ENCODE data around the gene PLEKHM1. TPM values are rescaled to one million over a fixed set of nuclear protein-coding genes. Genes with fewer than 3 reads are reported as not detected.

The PLEKHM1 gene
- total and polyA plus RNA-seq, 2 donors (not counting 3 experiments of a cell fraction or from before 2014, with no cell fraction given): 29.7 to 52.0 TPM

GRCh38 chr17:45436161-45436560 is 54.4 kb downstream of the PLEKHM1 start:
- Histone ChIP-seq H3K4me3 (replicated peaks in 1 of 3; ENCODE audit: insufficient read depth in 1 of 3, low read depth in 1 of 3, low read length in 3 of 3) (no peak overlapping the region), H3K4me1 (ENCODE audit: control insufficient read depth, extremely low read depth, insufficient read depth, low read length) (peaks cover 14% of the 10 kb centered on the region), H3K9me3 (replicated peaks; ENCODE audit: control insufficient read depth, insufficient read depth, low read length) (no peaks in the 10 kb centered on the region), H3K36me3 (ENCODE audit: control insufficient read depth in 2 of 2, extremely low read depth in 1 of 2, insufficient read depth in 2 of 2, low read length in 2 of 2) (peaks cover 0 to 4% of the 10 kb centered on the region in 2 experiments), H3K9ac (replicated peaks; ENCODE audit: extremely low read depth, insufficient read depth, low read length) (no peak overlapping the region), H3K9me1 (replicated peaks; ENCODE audit: control insufficient read depth, extremely low read depth, insufficient read depth, low read length) (no peaks in the 10 kb centered on the region), H3K79me2 (ENCODE audit: control insufficient read depth, insufficient read depth, low read length) (no peaks in the 10 kb centered on the region), H3K27me3 (ENCODE audit: control insufficient read depth in 2 of 2, insufficient read depth in 2 of 2, low read length in 2 of 2) (no peaks in the 10 kb centered on the region), H3K27ac (ENCODE audit: insufficient read depth, low read depth, low read length) (no peak overlapping the region), H3K4me2 (ENCODE audit: insufficient read depth, low read length) (no peak overlapping the region), H4K20me1 (replicated peaks; ENCODE audit: control insufficient read depth, extremely low read depth, insufficient read depth, low read length) (no peaks in the 10 kb centered on the region), H2AFZ (ENCODE audit: low read depth, low read length) (no peak overlapping the region)
- dilution Hi-C loops (cut with MboI; ENCODE audit: extremely low pct_ligation_motif_present, low sequenced_read_pairs): no loop called here
- DNase-seq (ENCODE audit: low read depth, low spot score) (no peak), FAIRE-seq (no peak)
- TF ChIP-seq MAX (IDR thresholded peaks at IDR 0.05; ENCODE audit: insufficient read depth, insufficient read length) (no peak), POLR2AphosphoS5 (IDR thresholded peaks at IDR 0.05; ENCODE audit: insufficient read depth, low read depth, low read length) (no peak), JUN (IDR thresholded peaks at IDR 0.05; ENCODE audit: borderline replicate concordance, insufficient read depth, insufficient read length, low read depth) (no peak)
- intact Hi-C loops (cut with micrococcal nuclease): no loop called here
- POLR2A ChIA-PET: no interaction called here
- BruUV-seq (replicated peaks): no TSS peak
- CTCF ChIA-PET: no interaction called here

- Histone ChIP-seq H4K20me1 (replicated peaks; ENCODE audit: control insufficient read depth, extremely low read depth, insufficient read depth, low read length) (no peaks in the 10 kb centered on the region), H2AFZ (ENCODE audit: low read depth, low read length) (no peak overlapping the region), H3K9me1 (replicated peaks; ENCODE audit: control insufficient read depth, extremely low read depth, insufficient read depth, low read length) (no peaks in the 10 kb centered on the region), H3K27me3 (ENCODE audit: control insufficient read depth in 2 of 2, insufficient read depth in 2 of 2, low read length in 2 of 2) (no peaks in the 10 kb centered on the region), H3K4me2 (ENCODE audit: insufficient read depth, low read length) (no peak overlapping the region), H3K4me1 (ENCODE audit: control insufficient read depth, extremely low read depth, insufficient read depth, low read length) (peaks cover 8% of the 10 kb centered on the region), H3K4me3 (replicated peaks in 1 of 3; ENCODE audit: insufficient read depth in 1 of 3, low read depth in 1 of 3, low read length in 3 of 3) (no peak overlapping the region), H3K27ac (ENCODE audit: insufficient read depth, low read depth, low read length) (no peak overlapping the region), H3K36me3 (ENCODE audit: control insufficient read depth in 2 of 2, extremely low read depth in 1 of 2, insufficient read depth in 2 of 2, low read length in 2 of 2) (peaks cover 0 to 4% of the 10 kb centered on the region in 2 experiments), H3K79me2 (ENCODE audit: control insufficient read depth, insufficient read depth, low read length) (no peaks in the 10 kb centered on the region), H3K9me3 (replicated peaks; ENCODE audit: control insufficient read depth, insufficient read depth, low read length) (no peaks in the 10 kb centered on the region), H3K9ac (replicated peaks; ENCODE audit: extremely low read depth, insufficient read depth, low read length) (no peak overlapping the region)
- ChIA-PET POLR2A (no interaction called here), CTCF (no interaction called here)
- TF ChIP-seq MAX (IDR thresholded peaks at IDR 0.05; ENCODE audit: insufficient read depth, insufficient read length): no peak
- FAIRE-seq (no peak), DNase-seq (ENCODE audit: low read depth, low spot score) (no peak)
- no TSS peak for BruUV-seq (replicated peaks)
- dilution Hi-C loops (cut with MboI; ENCODE audit: extremely low pct_ligation_motif_present, low sequenced_read_pairs) (no loop called here), intact Hi-C loops (cut with micrococcal nuclease) (no loop called here)
Observed at GRCh38 chr17:45435481-45435880, 55.0 kb downstream of the PLEKHM1 start.

Data from endothelial cell of umbilical vein (primary cell).